Mesothelial cell of epicardium (in vitro differentiated cells): ENCODE data around the gene C16orf92. TPM values are rescaled to one million over a fixed set of nuclear protein-coding genes. Genes with fewer than 3 reads are reported as not detected.
"Not testable (repeated sequence)": the region's sequence is repeated elsewhere in the genome, so short reads cannot be mapped to it uniquely, and the experiment has no call there.

Experiments used
- DNase-seq, 2 experiments: peaks; one replicate each; pipeline ENCODE4 v3.0.0; 2021; ENCODE audit warnings: low spot score in 2 of 2; ENCODE audit not compliant: unreplicated experiment in 2 of 2
- H3K27ac Mint-ChIP-seq: 2 replicates; pipeline ENCODE4 v1.8.0; 2021; ENCODE audit warnings: mixed read lengths
- H3K27me3 Mint-ChIP-seq: 2 replicates; pipeline ENCODE4 v1.8.0; 2021; ENCODE audit warnings: low read depth, mixed read lengths
- H3K36me3 Mint-ChIP-seq: 2 replicates; pipeline ENCODE4 v1.8.0; 2021; ENCODE audit warnings: mixed read lengths
- H3K4me1 Mint-ChIP-seq: 2 replicates; pipeline ENCODE4 v1.8.0; 2021; ENCODE audit warnings: mixed read lengths
- H3K4me3 Mint-ChIP-seq: 2 replicates; pipeline ENCODE4 v1.8.0; 2021; ENCODE audit warnings: mild to moderate bottlenecking, moderate library complexity, mixed read lengths
- H3K9me3 Mint-ChIP-seq: 2 replicates; pipeline ENCODE4 v1.8.0; 2021; ENCODE audit warnings: mixed read lengths
- total RNA-seq: library from RNA; stranded (reverse); gene quantifications from 3 replicates; pipeline ENCODE4 v1.2.1, GENCODE V29; 2021
- TF ChIP-seq, protein P1 (sequence below): fragments of 200-600 bp; sonication (generic); IDR thresholded peaks from one replicate; pipeline ENCODE4 v1.5.0; 2021; ENCODE audit warnings: antibody characterized with exemption; ENCODE audit not compliant: unreplicated experiment

C16orf92 gene
- total RNA-seq, 1 donor from 2014 or later = not detected

DNA sequence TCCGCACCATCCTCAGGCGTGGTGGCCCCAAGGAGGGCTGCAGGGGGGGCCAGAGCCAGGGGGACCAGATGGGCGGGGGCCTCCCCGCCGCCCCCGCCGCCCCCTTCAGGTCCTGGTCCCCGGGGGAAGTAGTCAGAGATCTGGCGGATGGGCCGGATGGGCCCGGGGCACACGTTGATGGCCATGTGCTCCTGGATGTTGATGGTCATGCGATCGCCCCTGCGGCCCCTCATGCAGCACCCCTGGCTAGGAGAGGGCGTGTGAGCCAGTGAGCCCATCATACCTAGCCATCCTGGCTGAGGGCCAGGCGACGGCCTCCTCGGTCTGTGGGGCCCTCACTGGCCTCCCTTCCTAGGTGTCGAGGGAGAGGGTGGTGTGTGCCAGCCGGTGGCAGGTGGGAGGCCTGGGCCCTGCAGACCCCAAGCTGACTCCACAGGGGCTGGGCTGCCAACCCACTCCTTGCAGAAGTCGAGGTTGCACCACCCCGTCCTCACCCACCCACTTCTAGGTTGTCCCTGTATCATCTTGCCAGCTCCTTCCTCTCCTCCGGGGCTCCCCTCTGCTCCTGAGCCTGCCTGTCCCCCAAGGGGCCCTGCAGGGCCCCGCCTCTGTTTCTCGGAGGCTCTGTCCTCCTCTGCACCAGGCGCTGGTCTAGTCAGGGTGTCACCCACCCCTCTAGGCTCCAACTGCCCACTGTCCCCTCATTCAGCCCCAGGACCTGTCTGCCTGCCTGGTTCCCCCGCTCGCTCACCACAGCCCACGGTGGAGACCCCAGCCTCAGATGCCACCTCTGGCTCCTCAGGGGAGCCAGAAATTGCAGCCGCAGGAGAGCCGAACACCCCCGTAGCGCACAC, 12.8 kb upstream of the C16orf92 start:
- TF ChIP-seq, protein P1, sequence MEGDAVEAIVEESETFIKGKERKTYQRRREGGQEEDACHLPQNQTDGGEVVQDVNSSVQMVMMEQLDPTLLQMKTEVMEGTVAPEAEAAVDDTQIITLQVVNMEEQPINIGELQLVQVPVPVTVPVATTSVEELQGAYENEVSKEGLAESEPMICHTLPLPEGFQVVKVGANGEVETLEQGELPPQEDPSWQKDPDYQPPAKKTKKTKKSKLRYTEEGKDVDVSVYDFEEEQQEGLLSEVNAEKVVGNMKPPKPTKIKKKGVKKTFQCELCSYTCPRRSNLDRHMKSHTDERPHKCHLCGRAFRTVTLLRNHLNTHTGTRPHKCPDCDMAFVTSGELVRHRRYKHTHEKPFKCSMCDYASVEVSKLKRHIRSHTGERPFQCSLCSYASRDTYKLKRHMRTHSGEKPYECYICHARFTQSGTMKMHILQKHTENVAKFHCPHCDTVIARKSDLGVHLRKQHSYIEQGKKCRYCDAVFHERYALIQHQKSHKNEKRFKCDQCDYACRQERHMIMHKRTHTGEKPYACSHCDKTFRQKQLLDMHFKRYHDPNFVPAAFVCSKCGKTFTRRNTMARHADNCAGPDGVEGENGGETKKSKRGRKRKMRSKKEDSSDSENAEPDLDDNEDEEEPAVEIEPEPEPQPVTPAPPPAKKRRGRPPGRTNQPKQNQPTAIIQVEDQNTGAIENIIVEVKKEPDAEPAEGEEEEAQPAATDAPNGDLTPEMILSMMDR = no peak
- Mint-ChIP-seq H3K36me3 (no peaks in the 10 kb centered on the region), H3K27ac (no peak overlapping the region), H3K4me3 (peak overlapping the region; percentile 66), H3K9me3 (no peaks in the 10 kb centered on the region), H3K4me1 (peaks cover 10% of the 10 kb centered on the region), H3K27me3 (peaks cover 46% of the 10 kb centered on the region)
- no peak for DNase-seq

DNA sequence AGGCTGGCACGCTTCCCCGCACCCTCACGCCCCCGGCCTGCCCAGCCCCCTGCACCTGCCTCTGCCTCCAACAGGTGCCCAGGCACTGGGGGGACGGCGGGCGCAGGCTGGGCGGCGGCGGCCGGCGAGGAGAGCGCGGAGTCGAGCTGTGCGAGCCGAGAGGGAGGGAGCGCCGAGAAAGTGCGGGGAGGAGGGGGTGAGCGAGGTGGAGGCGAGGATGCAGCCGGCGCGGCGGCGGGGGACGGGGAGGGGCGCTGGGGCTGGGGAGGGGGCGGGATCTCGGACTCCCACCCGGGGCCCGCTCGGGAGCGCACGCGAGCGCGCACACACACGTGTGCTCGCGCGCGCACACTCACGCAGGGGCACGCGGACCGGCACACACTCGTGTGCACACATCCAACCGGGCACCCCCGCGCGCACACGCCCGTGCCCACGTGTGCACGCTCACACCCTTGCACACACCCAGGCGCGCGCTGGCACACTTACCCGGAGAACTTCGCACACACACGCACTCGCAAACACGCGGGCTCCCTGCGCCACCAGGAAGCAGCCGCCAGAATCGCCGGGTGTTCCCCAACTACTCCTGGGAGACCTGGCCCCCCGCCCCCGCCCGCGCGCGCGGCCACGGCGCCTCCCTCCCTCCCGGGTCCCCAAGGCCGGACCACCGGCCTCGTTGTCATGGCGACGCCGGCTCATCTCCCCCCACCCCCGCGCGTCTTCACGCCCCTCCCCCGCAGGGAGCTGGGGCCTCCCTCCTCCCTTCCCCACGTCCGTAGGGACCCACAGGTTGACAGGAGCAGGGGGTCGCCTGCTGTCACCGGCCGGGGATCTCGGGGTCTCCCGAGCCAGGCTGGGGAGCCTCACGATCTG, 11.9 kb upstream of the C16orf92 start, which contains the start of gene DOC2A:
DOC2A (minus strand) TSS at position 184 of the 870 bp plus-strand sequence. CDS start 805 bp downstream, outside the sequence.
- Mint-ChIP-seq H3K9me3 (no peaks in the 10 kb centered on the region), H3K27ac (no peak within 1 kb of the TSS), H3K27me3 (peaks cover 46% of the 10 kb centered on the region), H3K36me3 (no peaks in the 10 kb centered on the region), H3K4me1 (peaks cover 10% of the 10 kb centered on the region), H3K4me3 (peak within 1 kb of the TSS; percentile 70)
- TF ChIP-seq, protein P1 = no peak
- DNase-seq = peak in 1 of 2 experiments; percentile 65

GRCh38 chr16:30011714-30012504, 11.1 kb upstream of the C16orf92 start:
- no peak overlapping the region for H3K27ac Mint-ChIP-seq
- H3K4me3 Mint-ChIP-seq = peak overlapping the region; percentile 70
- H3K36me3 Mint-ChIP-seq = no peaks in the 10 kb centered on the region
- TF ChIP-seq, protein P1 = no peak
- no peaks in the 10 kb centered on the region for H3K9me3 Mint-ChIP-seq
- DNase-seq = no peak
- H3K4me1 Mint-ChIP-seq = peaks cover 10% of the 10 kb centered on the region
- H3K27me3 Mint-ChIP-seq = peaks cover 50% of the 10 kb centered on the region

DNA sequence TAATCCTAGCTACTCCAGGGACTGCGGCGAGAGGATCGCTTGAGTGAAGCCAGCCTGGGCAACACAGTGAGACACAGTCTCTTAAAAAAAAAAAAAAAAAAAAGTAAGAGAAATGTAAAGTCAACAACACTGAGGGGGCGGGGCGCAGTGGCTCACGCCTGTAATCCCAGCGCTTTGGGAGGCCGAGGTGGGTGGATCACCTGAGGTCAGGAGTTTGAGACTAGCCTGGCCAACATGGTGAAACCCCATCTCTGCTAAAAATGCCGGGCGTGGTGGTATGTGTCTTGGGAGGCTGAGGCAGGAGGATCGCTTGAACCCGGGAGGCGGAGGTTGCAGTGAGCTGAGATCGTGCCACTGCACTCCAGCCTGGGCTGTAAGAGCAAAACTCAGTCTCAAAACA, 10.4 kb upstream of the C16orf92 start:
- not testable (repeated sequence) for H3K9me3 Mint-ChIP-seq, H3K27ac Mint-ChIP-seq, H3K4me3 Mint-ChIP-seq, H3K4me1 Mint-ChIP-seq, H3K36me3 Mint-ChIP-seq, DNase-seq
- peaks cover 48% of the 10 kb centered on the region for H3K27me3 Mint-ChIP-seq

GRCh38 chr16:30015450-30015849, 7.5 kb upstream of the C16orf92 start:
- H3K27me3 Mint-ChIP-seq = peaks cover 25% of the 10 kb centered on the region
- not testable (repeated sequence) for DNase-seq, H3K9me3 Mint-ChIP-seq, H3K36me3 Mint-ChIP-seq, H3K4me1 Mint-ChIP-seq, H3K4me3 Mint-ChIP-seq, H3K27ac Mint-ChIP-seq

DNA sequence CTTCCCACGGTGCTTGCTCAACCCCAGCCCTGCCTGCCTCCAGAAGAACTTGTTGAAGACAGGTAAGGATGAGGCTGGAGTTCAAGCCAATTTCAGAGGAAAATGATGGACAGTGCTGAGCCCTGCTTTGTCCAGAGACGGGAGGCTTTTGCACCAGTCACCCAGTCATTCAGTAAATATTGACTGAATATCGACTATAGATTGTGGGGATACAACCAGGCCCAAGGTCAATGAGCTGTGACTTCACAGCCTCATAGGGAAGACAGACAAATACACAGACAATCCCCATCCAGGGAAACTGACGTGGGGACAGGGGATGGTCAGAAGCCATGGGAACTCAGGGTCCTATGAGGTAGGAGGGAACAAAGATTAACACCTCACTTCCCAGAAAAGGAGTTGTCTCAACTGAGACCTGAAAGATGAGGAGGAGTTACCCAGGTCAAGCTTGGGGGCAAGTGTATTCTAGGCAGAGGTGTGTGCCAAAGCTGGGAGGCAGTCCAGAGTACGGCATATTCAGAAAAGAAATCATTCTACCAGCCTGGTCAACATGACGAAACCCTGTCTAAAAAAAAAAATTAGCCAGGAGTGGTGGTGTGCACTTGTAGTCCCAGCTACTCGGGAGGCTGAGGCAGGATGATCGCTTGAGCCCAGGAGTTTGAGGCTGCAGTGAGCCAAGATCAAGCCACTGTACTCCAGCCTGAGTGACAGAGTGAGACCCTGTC, 6.3 kb upstream of the C16orf92 start:
- DNase-seq = no peak
- TF ChIP-seq, protein P1 = no peak
- Mint-ChIP-seq H3K4me3 (no peak overlapping the region), H3K36me3 (no peaks in the 10 kb centered on the region), H3K9me3 (no peaks in the 10 kb centered on the region), H3K27me3 (peaks cover 21% of the 10 kb centered on the region), H3K27ac (no peak overlapping the region), H3K4me1 (peaks cover 8% of the 10 kb centered on the region)
